ENCODE data around the gene GTF3C1.

- TF ChIP-seq CTCF (IDR thresholded peaks at IDR 0.05) (peak; percentile 17; the same call in 1 of the 2 replicates), ZFX (IDR thresholded peaks at IDR 0.05; ENCODE audit: borderline replicate concordance) (no peak)
These were observed 121.5 kb downstream of the GTF3C1 start for GRCh38 chr16:27428026-27428785.

Measured in 22Rv1 (cell line).